GM18873 (cell line): ENCODE data around the gene TMEM220.
A peak's percentile ranks its signal among the peaks of the same experiment; 100 is the strongest.
"Not testable (repeated sequence)": the region's sequence is repeated elsewhere in the genome, so short reads cannot be mapped to it uniquely, and the experiment has no call there.

ENCODE experiments used
- ATAC-seq: cut with Tn5 transposase; IDR thresholded peaks from one replicate; pipeline ENCODE4 v1.9.1; 2021; ENCODE audit warnings: mild to moderate bottlenecking, moderate library complexity, moderate number of reproducible peaks; ENCODE audit not compliant: unreplicated experiment, low FRiP score

Gene TMEM220

GRCh38 chr17:10731408-10731879 is 1.6 kb upstream of the TMEM220 start:
- ATAC-seq, result no peak

- not testable (repeated sequence) for ATAC-seq
These were observed 424 bp upstream of the TMEM220 start for GRCh38 chr17:10730247-10730646.

- no peak for ATAC-seq
These were observed 1.4 kb downstream of the TMEM220 start for GRCh38 chr17:10728331-10728892.

GRCh38 chr17:10727192-10727591 is 2.6 kb downstream of the TMEM220 start:
- no peak for ATAC-seq

- ATAC-seq, result no peak
These were observed 3.6 kb downstream of the TMEM220 start for GRCh38 chr17:10726196-10726595.

- ATAC-seq, result no peak
These were observed 4.6 kb downstream of the TMEM220 start for GRCh38 chr17:10725262-10725661.

- no peak for ATAC-seq
These were observed 5.2 kb downstream of the TMEM220 start for GRCh38 chr17:10724546-10725195.

- ATAC-seq, result no peak
These were observed 11.3 kb downstream of the TMEM220 start for GRCh38 chr17:10718547-10718946.

GRCh38 chr17:10716218-10716617 is 13.6 kb downstream of the TMEM220 start:
- ATAC-seq, result no peak

GRCh38 chr17:10713318-10713717 is 16.5 kb downstream of the TMEM220 start:
- no peak for ATAC-seq

- no peak for ATAC-seq
These were observed 24.1 kb downstream of the TMEM220 start for GRCh38 chr17:10705727-10706126.

GRCh38 chr17:10702574-10702973 is 27.2 kb downstream of the TMEM220 start:
- no peak for ATAC-seq

GRCh38 chr17:10699856-10700255 is 30.0 kb downstream of the TMEM220 start:
- ATAC-seq, result no peak

GRCh38 chr17:10698096-10698818 is 31.6 kb downstream of the TMEM220 start:
- no peak for ATAC-seq

- peak; percentile 90 for ATAC-seq
These were observed 32.4 kb downstream of the TMEM220 start, which contains the start of the genes ADPRM and SCO1 for GRCh38 chr17:10697092-10698081. ADPRM (plus strand) TSS chr17:10697594; CDS start chr17:10704927, 7,333 bp downstream. SCO1 (minus strand) TSS chr17:10697533; CDS start chr17:10697507, 26 bp downstream.

GRCh38 chr17:10695875-10696407 is 33.9 kb downstream of the TMEM220 start:
- not testable (repeated sequence) for ATAC-seq

- ATAC-seq, result no peak
These were observed 42.3 kb downstream of the TMEM220 start for GRCh38 chr17:10687499-10687898.

- no peak for ATAC-seq
These were observed 46.0 kb downstream of the TMEM220 start for GRCh38 chr17:10683853-10684252.

GRCh38 chr17:10681866-10682446 is 47.9 kb downstream of the TMEM220 start:
- ATAC-seq, result no peak

GRCh38 chr17:10674704-10675103 is 55.1 kb downstream of the TMEM220 start:
- no peak for ATAC-seq
